HCT116 (cell line): ENCODE measurements around the gene MXRA5. TPM values are rescaled to one million over a fixed set of nuclear protein-coding genes. Genes with fewer than 3 reads are reported as not detected.

Experiments
- ATAC-seq: fragments of 200-7000 bp; cut with Tn5 transposase; 2 replicates; pipeline ENCODE4 v1.9.1; 2020; ENCODE audit warnings: mild to moderate bottlenecking, moderate library complexity
- Bru-seq: library from RNA; stranded (reverse); fragments of 400-500 nt; gene quantifications from one replicate; lab custom pipeline; 2021; lab: Mats Ljungman, UMichigan
- BruChase-seq, 2 experiments: library from RNA; stranded (reverse); fragments of 400-500 nt; gene quantifications; one replicate each; lab custom pipeline; 2021; lab: Mats Ljungman, UMichigan
- BruUV-seq: library from RNA; stranded (reverse); fragments of 400-500 nt; replicated peaks from 2 replicates; lab custom pipeline; 2021; lab: Mats Ljungman, UMichigan
- CTCF ChIA-PET: fragments of 300-600 bp; sonication (Branson Sonifier 250); formaldehyde crosslinking; loops from one replicate; lab custom pipeline; 2021; ENCODE audit warnings: antibody characterized with exemption; lab: Charles Lee
- POLR2A ChIA-PET: fragments of 300-600, 350-600 bp; sonication (Branson Sonifier 250); formaldehyde crosslinking; loops from one replicate; lab custom pipeline; 2021; ENCODE audit warnings: antibody characterized with exemption; lab: Charles Lee
- RAD21 ChIA-PET, 2 experiments: fragments of 300-600 bp; sonication (Branson Sonifier 250); formaldehyde crosslinking; loops; one replicate each; lab custom pipeline; 2023; ENCODE audit warnings: low total read pairs in 2 of 2; ENCODE audit not compliant: uncharacterized antibody in 2 of 2, unreplicated experiment in 2 of 2, low non-redundant PET in 1 of 2; lab: Charles Lee
- DNase-seq: peaks from one replicate; pipeline ENCODE4 v3.0.0-alpha.2; 2010; ENCODE audit warnings: low read depth, low spot score
- H2AFZ ChIP-seq: fragments of 200-600 bp; shearing (Covaris generic), sonication (generic); 2 replicates; pipeline ENCODE4 v1.6.1; 2017; ENCODE audit warnings: low read depth, mixed run types, mixed read lengths, antibody characterized with exemption, low read length; ENCODE audit not compliant: poor library complexity, severe bottlenecking
- H3K27ac ChIP-seq: 2 replicates; pipeline ENCODE4 v1.5.1; 2012; ENCODE audit warnings: low read depth, low read length
- H3K27me3 ChIP-seq: fragments of 200-600 bp; sonication (generic); 2 replicates; pipeline ENCODE4 v1.6.1; 2016; ENCODE audit warnings: mixed run types, low read length, mixed read lengths; ENCODE audit not compliant: insufficient read depth
- H3K36me3 ChIP-seq, 2 experiments: fragments of 200-500 bp in 1 of 2; fragments of 200-600 bp in 1 of 2; sonication (Bioruptor generic) in 1 of 2; sonication (generic) in 1 of 2; 2 replicates each; pipeline versions ENCODE4 v1.5.1 to v1.6.1; 2014 to 2016; ENCODE audit warnings: low read length in 2 of 2, inconsistent platforms in 1 of 2, mixed read lengths in 1 of 2, mixed run types in 1 of 2; ENCODE audit not compliant: insufficient read depth in 2 of 2, control insufficient read depth in 1 of 2
- H3K4me1 ChIP-seq, 2 experiments: fragments of 200-600 bp in 1 of 2; sonication (generic) in 1 of 2; 2 replicates each; pipeline versions ENCODE4 v1.5.1 to v1.6.1; 2012 to 2017; ENCODE audit warnings: low read length in 2 of 2, inconsistent platforms in 1 of 2, mild to moderate bottlenecking in 1 of 2, mixed read lengths in 1 of 2, mixed run types in 1 of 2, moderate library complexity in 1 of 2; ENCODE audit not compliant: insufficient read depth in 2 of 2, control insufficient read depth in 1 of 2
- H3K4me2 ChIP-seq: fragments of 200-600 bp; sonication (generic); 2 replicates; pipeline ENCODE4 v1.6.1; 2017; ENCODE audit warnings: mixed run types, low read length, mixed read lengths
- H3K4me3 ChIP-seq, 2 experiments: fragments of 200-600 bp in 1 of 2; sonication (generic) in 1 of 2; replicated peaks in 1 of 2; 2 replicates each; pipeline ENCODE4 v1.5.1; 2011 to 2016; ENCODE audit warnings: low read length in 2 of 2, control low read depth in 1 of 2, low read depth in 1 of 2, mild to moderate bottlenecking in 1 of 2, mixed read lengths in 1 of 2, mixed run types in 1 of 2
- H3K79me2 ChIP-seq: fragments of 200-600 bp; sonication (generic); 2 replicates; pipeline ENCODE4 v1.6.1; 2017; ENCODE audit warnings: mild to moderate bottlenecking, mixed run types, low read length, moderate library complexity, mixed read lengths; ENCODE audit not compliant: insufficient read depth
- H3K9ac ChIP-seq: fragments of 200-600 bp; sonication (generic); 2 replicates; pipeline ENCODE4 v1.6.1; 2016; ENCODE audit warnings: low read length, mixed read lengths
- H3K9me2 ChIP-seq: fragments of 200-600 bp; sonication (generic), shearing (Covaris generic); 2 replicates; pipeline ENCODE4 v1.6.1; 2017; ENCODE audit warnings: mixed run types, mild to moderate bottlenecking, moderate library complexity; ENCODE audit not compliant: insufficient read depth
- H3K9me3 ChIP-seq, 2 experiments: fragments of 200-500 bp in 1 of 2; fragments of 200-600 bp in 1 of 2; sonication (Bioruptor generic) in 1 of 2; sonication (generic) in 1 of 2; 2 replicates each; pipeline ENCODE4 v1.6.1; 2014 to 2017; ENCODE audit warnings: low read length in 2 of 2, mixed read lengths in 2 of 2, inconsistent platforms in 1 of 2, low read depth in 1 of 2, mild to moderate bottlenecking in 1 of 2, mixed run types in 1 of 2, moderate library complexity in 1 of 2; ENCODE audit not compliant: control insufficient read depth in 1 of 2, insufficient read depth in 1 of 2
- H4K20me1 ChIP-seq: fragments of 200-600 bp; sonication (generic), shearing (Covaris generic); 2 replicates; pipeline ENCODE4 v1.6.1; 2017; ENCODE audit warnings: mixed run types, mild to moderate bottlenecking, moderate library complexity; ENCODE audit not compliant: insufficient read depth
- CBX3 ChIP-seq: IDR thresholded peaks from 2 replicates; pipeline ENCODE4 v1.6.1; 2012; ENCODE audit warnings: low read depth
- EZH2 ChIP-seq: fragments of 200-600 bp; sonication (generic); IDR thresholded peaks from 2 replicates; pipeline ENCODE4 v1.6.1; 2017; ENCODE audit warnings: antibody characterized with exemption, mixed run types
- EZH2phosphoT487 ChIP-seq: fragments of 200-600 bp; IDR thresholded peaks from 2 replicates; pipeline ENCODE4 v1.6.1; 2018; ENCODE audit warnings: antibody characterized with exemption, borderline replicate concordance
- FOSL1 ChIP-seq: IDR thresholded peaks from 2 replicates; pipeline ENCODE4 v1.6.1; 2012; ENCODE audit warnings: low read depth
- JUND ChIP-seq: IDR thresholded peaks from 2 replicates; pipeline ENCODE4 v1.6.1; 2012
- SIN3A ChIP-seq: IDR thresholded peaks from 2 replicates; pipeline ENCODE4 v1.6.1; 2012; ENCODE audit warnings: low read depth
- SP1 ChIP-seq: IDR thresholded peaks from 2 replicates; pipeline ENCODE4 v1.6.1; 2012; ENCODE audit warnings: low read depth
- intact Hi-C: fragments of 100-400 bp; cut with micrococcal nuclease; formaldehyde crosslinking; loops from 2 replicates; pipeline ENCODE4 v1.10.0; 2022
- long read RNA-seq: library from polyadenylated mRNA; unstranded; transcript quantifications from one replicate; pipeline ENCODE4 v2.0.0, GENCODE V29; 2021; ENCODE audit not compliant: unreplicated experiment
- polyA plus RNA-seq: library from polyadenylated mRNA; unstranded; fragments of >200 nt; gene quantifications from 2 replicates; pipeline ENCODE4 v1.2.1, GENCODE V29; 2012; ENCODE audit warnings: missing spikeins
- total RNA-seq: library from RNA; stranded (reverse); gene quantifications from one replicate; pipeline ENCODE4 v1.2.1, GENCODE V29; 2021; ENCODE audit not compliant: unreplicated experiment
- TF ChIP-seq, protein P1 (sequence below): IDR thresholded peaks from 2 replicates; pipeline ENCODE4 v1.6.1; 2012
- TF ChIP-seq, protein P2 (sequence below): IDR thresholded peaks from 2 replicates; pipeline ENCODE4 v1.6.1; 2012; ENCODE audit warnings: low read depth
- TF ChIP-seq, protein P3 (sequence below): IDR thresholded peaks from 2 replicates; pipeline ENCODE4 v1.6.1; 2011; ENCODE audit warnings: mild to moderate bottlenecking, low read length, moderate library complexity; ENCODE audit not compliant: insufficient replicate concordance; ENCODE audit errors: extremely low read depth
- TF ChIP-seq, protein P4 (sequence below): IDR thresholded peaks from 2 replicates; pipeline ENCODE4 v1.6.1; 2012
- TF ChIP-seq, protein P5 (sequence below), 3 experiments: fragments of 200-600 bp in 1 of 3; sonication (generic) in 1 of 3; IDR thresholded peaks in 2 of 3; conservative IDR thresholded peaks in 1 of 3; 2 replicates each; pipeline ENCODE4 v1.5.1; 2012 to 2017; ENCODE audit warnings: low read depth in 2 of 3, low read length in 2 of 3, antibody characterized with exemption in 1 of 3, borderline replicate concordance in 1 of 3, control low read depth in 1 of 3, mild to moderate bottlenecking in 1 of 3, mixed read lengths in 1 of 3, mixed run types in 1 of 3, moderate library complexity in 1 of 3; ENCODE audit not compliant: insufficient read depth in 1 of 3

MXRA5 gene, protein sequence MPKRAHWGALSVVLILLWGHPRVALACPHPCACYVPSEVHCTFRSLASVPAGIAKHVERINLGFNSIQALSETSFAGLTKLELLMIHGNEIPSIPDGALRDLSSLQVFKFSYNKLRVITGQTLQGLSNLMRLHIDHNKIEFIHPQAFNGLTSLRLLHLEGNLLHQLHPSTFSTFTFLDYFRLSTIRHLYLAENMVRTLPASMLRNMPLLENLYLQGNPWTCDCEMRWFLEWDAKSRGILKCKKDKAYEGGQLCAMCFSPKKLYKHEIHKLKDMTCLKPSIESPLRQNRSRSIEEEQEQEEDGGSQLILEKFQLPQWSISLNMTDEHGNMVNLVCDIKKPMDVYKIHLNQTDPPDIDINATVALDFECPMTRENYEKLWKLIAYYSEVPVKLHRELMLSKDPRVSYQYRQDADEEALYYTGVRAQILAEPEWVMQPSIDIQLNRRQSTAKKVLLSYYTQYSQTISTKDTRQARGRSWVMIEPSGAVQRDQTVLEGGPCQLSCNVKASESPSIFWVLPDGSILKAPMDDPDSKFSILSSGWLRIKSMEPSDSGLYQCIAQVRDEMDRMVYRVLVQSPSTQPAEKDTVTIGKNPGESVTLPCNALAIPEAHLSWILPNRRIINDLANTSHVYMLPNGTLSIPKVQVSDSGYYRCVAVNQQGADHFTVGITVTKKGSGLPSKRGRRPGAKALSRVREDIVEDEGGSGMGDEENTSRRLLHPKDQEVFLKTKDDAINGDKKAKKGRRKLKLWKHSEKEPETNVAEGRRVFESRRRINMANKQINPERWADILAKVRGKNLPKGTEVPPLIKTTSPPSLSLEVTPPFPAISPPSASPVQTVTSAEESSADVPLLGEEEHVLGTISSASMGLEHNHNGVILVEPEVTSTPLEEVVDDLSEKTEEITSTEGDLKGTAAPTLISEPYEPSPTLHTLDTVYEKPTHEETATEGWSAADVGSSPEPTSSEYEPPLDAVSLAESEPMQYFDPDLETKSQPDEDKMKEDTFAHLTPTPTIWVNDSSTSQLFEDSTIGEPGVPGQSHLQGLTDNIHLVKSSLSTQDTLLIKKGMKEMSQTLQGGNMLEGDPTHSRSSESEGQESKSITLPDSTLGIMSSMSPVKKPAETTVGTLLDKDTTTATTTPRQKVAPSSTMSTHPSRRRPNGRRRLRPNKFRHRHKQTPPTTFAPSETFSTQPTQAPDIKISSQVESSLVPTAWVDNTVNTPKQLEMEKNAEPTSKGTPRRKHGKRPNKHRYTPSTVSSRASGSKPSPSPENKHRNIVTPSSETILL (N-terminal part only)
- total RNA-seq: 0.02 TPM
- not detected in 2 replicates for polyA plus RNA-seq
- Bru-seq, nascent RNA: not detected
- not detected for BruChase-seq, experiment 1, labeled RNA remaining after a 6-hour chase
- BruChase-seq, experiment 2, labeled RNA remaining after a 2-hour chase: not detected
- long read RNA-seq: 0 reads

DNA sequence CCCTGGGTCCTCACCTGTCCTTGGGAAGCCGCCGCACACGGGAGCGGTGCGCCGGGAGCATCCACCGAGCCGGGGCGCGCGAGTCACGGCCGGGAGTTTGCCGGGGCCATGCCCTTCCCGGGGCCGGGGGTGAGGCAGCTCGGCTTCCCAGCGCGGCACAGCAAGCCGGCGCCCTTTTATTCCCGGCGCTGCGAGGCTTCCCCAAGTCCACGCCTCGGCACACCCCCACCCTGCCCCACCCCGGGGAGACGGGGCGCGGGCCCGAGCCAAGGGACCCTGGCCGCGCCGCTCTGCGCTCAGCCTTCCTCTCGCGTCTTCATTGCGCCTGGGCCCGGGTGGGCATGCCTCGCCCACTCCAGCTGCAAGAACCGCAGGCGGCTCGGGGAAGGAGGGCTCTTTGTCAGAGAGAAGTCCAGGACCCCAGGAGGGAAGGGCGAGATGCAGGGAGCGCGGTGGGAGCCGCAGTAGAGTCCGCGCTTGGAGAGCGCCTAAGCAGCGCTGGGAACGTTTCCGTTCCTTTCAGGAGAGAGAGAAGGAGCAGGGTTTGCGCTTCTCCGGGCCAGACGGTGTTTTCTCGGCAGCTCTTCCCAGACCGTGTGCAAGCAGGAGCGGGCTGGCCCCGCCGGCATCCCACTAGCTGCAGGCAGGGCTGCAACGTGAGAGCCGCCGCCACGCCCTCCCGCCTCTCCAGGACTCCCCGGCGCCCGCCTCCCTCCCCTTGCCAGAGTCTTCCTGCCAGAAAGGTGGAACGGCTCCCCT, at the start of gene MXRA5:
Gene MXRA5, minus strand, starts transcription at position 152 of the 759 bp plus-strand sequence. CDS start 2,819 bp downstream, outside the sequence.
- intact Hi-C loops: no loop called here
- no peak within 1 kb of the TSS for H3K27ac ChIP-seq
- no peaks in the 10 kb centered on the region for H3K79me2 ChIP-seq
- no peak for DNase-seq
- H4K20me1 ChIP-seq: no peaks in the 10 kb centered on the region
- no peak for TF ChIP-seq SIN3A
- TF ChIP-seq, protein P1, sequence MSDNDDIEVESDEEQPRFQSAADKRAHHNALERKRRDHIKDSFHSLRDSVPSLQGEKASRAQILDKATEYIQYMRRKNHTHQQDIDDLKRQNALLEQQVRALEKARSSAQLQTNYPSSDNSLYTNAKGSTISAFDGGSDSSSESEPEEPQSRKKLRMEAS: no peak
- TF ChIP-seq JUND: no peak
- TF ChIP-seq, protein P2, sequence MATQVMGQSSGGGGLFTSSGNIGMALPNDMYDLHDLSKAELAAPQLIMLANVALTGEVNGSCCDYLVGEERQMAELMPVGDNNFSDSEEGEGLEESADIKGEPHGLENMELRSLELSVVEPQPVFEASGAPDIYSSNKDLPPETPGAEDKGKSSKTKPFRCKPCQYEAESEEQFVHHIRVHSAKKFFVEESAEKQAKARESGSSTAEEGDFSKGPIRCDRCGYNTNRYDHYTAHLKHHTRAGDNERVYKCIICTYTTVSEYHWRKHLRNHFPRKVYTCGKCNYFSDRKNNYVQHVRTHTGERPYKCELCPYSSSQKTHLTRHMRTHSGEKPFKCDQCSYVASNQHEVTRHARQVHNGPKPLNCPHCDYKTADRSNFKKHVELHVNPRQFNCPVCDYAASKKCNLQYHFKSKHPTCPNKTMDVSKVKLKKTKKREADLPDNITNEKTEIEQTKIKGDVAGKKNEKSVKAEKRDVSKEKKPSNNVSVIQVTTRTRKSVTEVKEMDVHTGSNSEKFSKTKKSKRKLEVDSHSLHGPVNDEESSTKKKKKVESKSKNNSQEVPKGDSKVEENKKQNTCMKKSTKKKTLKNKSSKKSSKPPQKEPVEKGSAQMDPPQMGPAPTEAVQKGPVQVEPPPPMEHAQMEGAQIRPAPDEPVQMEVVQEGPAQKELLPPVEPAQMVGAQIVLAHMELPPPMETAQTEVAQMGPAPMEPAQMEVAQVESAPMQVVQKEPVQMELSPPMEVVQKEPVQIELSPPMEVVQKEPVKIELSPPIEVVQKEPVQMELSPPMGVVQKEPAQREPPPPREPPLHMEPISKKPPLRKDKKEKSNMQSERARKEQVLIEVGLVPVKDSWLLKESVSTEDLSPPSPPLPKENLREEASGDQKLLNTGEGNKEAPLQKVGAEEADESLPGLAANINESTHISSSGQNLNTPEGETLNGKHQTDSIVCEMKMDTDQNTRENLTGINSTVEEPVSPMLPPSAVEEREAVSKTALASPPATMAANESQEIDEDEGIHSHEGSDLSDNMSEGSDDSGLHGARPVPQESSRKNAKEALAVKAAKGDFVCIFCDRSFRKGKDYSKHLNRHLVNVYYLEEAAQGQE: no peak
- TF ChIP-seq, protein P3, sequence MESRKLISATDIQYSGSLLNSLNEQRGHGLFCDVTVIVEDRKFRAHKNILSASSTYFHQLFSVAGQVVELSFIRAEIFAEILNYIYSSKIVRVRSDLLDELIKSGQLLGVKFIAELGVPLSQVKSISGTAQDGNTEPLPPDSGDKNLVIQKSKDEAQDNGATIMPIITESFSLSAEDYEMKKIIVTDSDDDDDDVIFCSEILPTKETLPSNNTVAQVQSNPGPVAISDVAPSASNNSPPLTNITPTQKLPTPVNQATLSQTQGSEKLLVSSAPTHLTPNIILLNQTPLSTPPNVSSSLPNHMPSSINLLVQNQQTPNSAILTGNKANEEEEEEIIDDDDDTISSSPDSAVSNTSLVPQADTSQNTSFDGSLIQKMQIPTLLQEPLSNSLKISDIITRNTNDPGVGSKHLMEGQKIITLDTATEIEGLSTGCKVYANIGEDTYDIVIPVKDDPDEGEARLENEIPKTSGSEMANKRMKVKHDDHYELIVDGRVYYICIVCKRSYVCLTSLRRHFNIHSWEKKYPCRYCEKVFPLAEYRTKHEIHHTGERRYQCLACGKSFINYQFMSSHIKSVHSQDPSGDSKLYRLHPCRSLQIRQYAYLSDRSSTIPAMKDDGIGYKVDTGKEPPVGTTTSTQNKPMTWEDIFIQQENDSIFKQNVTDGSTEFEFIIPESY: no peak
- TF ChIP-seq FOSL1: no peak
- TF ChIP-seq, protein P4, sequence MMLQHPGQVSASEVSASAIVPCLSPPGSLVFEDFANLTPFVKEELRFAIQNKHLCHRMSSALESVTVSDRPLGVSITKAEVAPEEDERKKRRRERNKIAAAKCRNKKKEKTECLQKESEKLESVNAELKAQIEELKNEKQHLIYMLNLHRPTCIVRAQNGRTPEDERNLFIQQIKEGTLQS: no peak
- no peak for TF ChIP-seq CBX3
- TF ChIP-seq, protein P5, sequence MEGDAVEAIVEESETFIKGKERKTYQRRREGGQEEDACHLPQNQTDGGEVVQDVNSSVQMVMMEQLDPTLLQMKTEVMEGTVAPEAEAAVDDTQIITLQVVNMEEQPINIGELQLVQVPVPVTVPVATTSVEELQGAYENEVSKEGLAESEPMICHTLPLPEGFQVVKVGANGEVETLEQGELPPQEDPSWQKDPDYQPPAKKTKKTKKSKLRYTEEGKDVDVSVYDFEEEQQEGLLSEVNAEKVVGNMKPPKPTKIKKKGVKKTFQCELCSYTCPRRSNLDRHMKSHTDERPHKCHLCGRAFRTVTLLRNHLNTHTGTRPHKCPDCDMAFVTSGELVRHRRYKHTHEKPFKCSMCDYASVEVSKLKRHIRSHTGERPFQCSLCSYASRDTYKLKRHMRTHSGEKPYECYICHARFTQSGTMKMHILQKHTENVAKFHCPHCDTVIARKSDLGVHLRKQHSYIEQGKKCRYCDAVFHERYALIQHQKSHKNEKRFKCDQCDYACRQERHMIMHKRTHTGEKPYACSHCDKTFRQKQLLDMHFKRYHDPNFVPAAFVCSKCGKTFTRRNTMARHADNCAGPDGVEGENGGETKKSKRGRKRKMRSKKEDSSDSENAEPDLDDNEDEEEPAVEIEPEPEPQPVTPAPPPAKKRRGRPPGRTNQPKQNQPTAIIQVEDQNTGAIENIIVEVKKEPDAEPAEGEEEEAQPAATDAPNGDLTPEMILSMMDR (IDR thresholded peaks at IDR 0.05 in 2 of 3, conservative IDR thresholded peaks at IDR 0.05 in 1 of 3; ENCODE audit: borderline replicate concordance in 1 of 3, insufficient read depth in 1 of 3, low read depth in 2 of 3, low read length in 2 of 3): no peak
- no peak for TF ChIP-seq EZH2
- no peak for TF ChIP-seq SP1
- no peak for TF ChIP-seq EZH2phosphoT487
- TF ChIP-seq, all 23 proteins: peak for 0
- POLR2A ChIA-PET: no interaction called here
- no peak within 1 kb of the TSS for H3K9ac ChIP-seq
- no peaks in the 10 kb centered on the region for H3K9me3 ChIP-seq
- H3K4me2 ChIP-seq: no peak within 1 kb of the TSS
- no TSS peak for BruUV-seq
- H3K36me3 ChIP-seq: no peaks in the 10 kb centered on the region
- RAD21 ChIA-PET: no interaction called here
- no peak for ATAC-seq
- H3K4me1 ChIP-seq: no peaks in the 10 kb centered on the region
- no peak within 1 kb of the TSS for H3K4me3 ChIP-seq
- H3K27me3 ChIP-seq: no peaks in the 10 kb centered on the region
- CTCF ChIA-PET: no interaction called here
- no peaks in the 10 kb centered on the region for H3K9me2 ChIP-seq
- no peak within 1 kb of the TSS for H2AFZ ChIP-seq
